ENCODE data around the gene SLC35B1. TPM values are rescaled to one million over a fixed set of nuclear protein-coding genes. Genes with fewer than 3 reads are reported as not detected.

SLC35B1 gene
- total RNA-seq, 1 donor from 2014 or later: 69.2 TPM

GRCh38 chr17:49715216-49715615 is 7.5 kb upstream of the SLC35B1 start:
- TF ChIP-seq CTCF (IDR thresholded peaks at IDR 0.05; ENCODE audit: unreplicated experiment): no peak
- H3K4me3 Mint-ChIP-seq: no peak overlapping the region
- DNase-seq (ENCODE audit: low spot score in 2 of 2, unreplicated experiment in 2 of 2): no peak
- H3K4me1 Mint-ChIP-seq: no peaks in the 10 kb centered on the region
- no peaks in the 10 kb centered on the region for H3K27me3 Mint-ChIP-seq (ENCODE audit: low read depth)
- no peaks in the 10 kb centered on the region for H3K9me3 Mint-ChIP-seq
- H3K27ac Mint-ChIP-seq: no peak overlapping the region
- peaks cover 25% of the 10 kb centered on the region for H3K36me3 Mint-ChIP-seq

- peaks cover 17% of the 10 kb centered on the region for H3K4me1 Mint-ChIP-seq
- H3K27ac Mint-ChIP-seq: peak overlapping the region; percentile 99
- H3K9me3 Mint-ChIP-seq: no peaks in the 10 kb centered on the region
- H3K36me3 Mint-ChIP-seq: peaks cover 15% of the 10 kb centered on the region
- peak overlapping the region; percentile 88 for H3K4me3 Mint-ChIP-seq
- H3K27me3 Mint-ChIP-seq (ENCODE audit: low read depth): no peaks in the 10 kb centered on the region
- no peak for DNase-seq (ENCODE audit: low spot score in 2 of 2, unreplicated experiment in 2 of 2)
- TF ChIP-seq CTCF (IDR thresholded peaks at IDR 0.05; ENCODE audit: unreplicated experiment): no peak
Measured at GRCh38 chr17:49708515-49709183, 885 bp upstream of the SLC35B1 start.

- TF ChIP-seq CTCF (IDR thresholded peaks at IDR 0.05; ENCODE audit: unreplicated experiment): no peak
- Mint-ChIP-seq H3K9me3 (no peaks in the 10 kb centered on the region), H3K36me3 (peaks cover 18% of the 10 kb centered on the region), H3K27ac (peak overlapping the region; percentile 99), H3K27me3 (ENCODE audit: low read depth) (no peaks in the 10 kb centered on the region), H3K4me1 (peaks cover 17% of the 10 kb centered on the region), H3K4me3 (peak overlapping the region; percentile 88)
- no peak for DNase-seq (ENCODE audit: low spot score in 2 of 2, unreplicated experiment in 2 of 2)
Measured at GRCh38 chr17:49707246-49707607, 537 bp downstream of the SLC35B1 start.

GRCh38 chr17:49705254-49705653 is 2.5 kb downstream of the SLC35B1 start:
- Mint-ChIP-seq H3K36me3 (peaks cover 20% of the 10 kb centered on the region), H3K9me3 (no peaks in the 10 kb centered on the region), H3K27me3 (ENCODE audit: low read depth) (no peaks in the 10 kb centered on the region), H3K27ac (no peak overlapping the region), H3K4me1 (peaks cover 17% of the 10 kb centered on the region), H3K4me3 (peak overlapping the region; percentile 32)
- DNase-seq (ENCODE audit: low spot score in 2 of 2, unreplicated experiment in 2 of 2): no peak
- no peak for TF ChIP-seq CTCF (IDR thresholded peaks at IDR 0.05; ENCODE audit: unreplicated experiment)

GRCh38 chr17:49703557-49704277 is 4.0 kb downstream of the SLC35B1 start:
- Mint-ChIP-seq H3K27ac (no peak overlapping the region), H3K27me3 (ENCODE audit: low read depth) (no peaks in the 10 kb centered on the region), H3K9me3 (no peaks in the 10 kb centered on the region), H3K36me3 (peaks cover 24% of the 10 kb centered on the region), H3K4me3 (no peak overlapping the region), H3K4me1 (peaks cover 16% of the 10 kb centered on the region)
- no peak for DNase-seq (ENCODE audit: low spot score in 2 of 2, unreplicated experiment in 2 of 2)
- TF ChIP-seq CTCF (IDR thresholded peaks at IDR 0.05; ENCODE audit: unreplicated experiment): no peak

Data from mesothelial cell of epicardium (in vitro differentiated cells).